ENCODE results near the gene TTLL11.

The TTLL11 gene

GRCh38 chr9:121883281-121884056 is 209.6 kb downstream of the TTLL11 start:
- DNase-seq (ENCODE audit: low read depth, low spot score): no peak

DNA sequence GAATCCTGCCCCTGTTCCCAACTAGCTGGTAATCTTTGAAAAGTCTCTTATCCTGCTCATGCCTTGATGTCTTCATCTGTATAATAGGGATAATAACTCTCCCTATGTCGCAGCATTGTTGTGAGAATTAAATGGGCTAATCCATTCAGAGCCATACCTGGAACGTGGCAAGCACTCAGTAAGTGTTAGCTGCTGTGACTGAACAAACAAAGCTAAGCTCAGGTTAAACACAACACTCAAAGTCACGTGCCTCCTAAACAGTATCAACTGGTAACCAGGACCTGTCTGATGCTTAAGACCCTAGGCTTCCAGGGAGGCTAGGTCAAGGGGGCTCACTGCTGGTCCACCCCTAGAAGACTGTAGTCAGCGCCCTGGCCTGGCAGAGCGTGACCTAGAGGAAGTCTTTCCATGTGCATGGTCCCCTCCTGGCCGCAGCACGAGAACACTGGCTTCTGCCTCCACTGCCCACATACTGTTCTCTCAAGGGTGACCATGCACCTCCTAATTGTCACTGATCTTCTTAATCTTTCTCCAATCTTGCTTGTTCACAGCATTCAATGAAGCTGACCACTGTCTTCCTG is 211.1 kb downstream of the TTLL11 start:
- no peak for DNase-seq (ENCODE audit: low read depth, low spot score)

GRCh38 chr9:121880343-121880898 is 212.7 kb downstream of the TTLL11 start:
- DNase-seq (ENCODE audit: low read depth, low spot score): no peak

GRCh38 chr9:121878271-121878822 is 214.8 kb downstream of the TTLL11 start:
- no peak for DNase-seq (ENCODE audit: low read depth, low spot score)

DNA sequence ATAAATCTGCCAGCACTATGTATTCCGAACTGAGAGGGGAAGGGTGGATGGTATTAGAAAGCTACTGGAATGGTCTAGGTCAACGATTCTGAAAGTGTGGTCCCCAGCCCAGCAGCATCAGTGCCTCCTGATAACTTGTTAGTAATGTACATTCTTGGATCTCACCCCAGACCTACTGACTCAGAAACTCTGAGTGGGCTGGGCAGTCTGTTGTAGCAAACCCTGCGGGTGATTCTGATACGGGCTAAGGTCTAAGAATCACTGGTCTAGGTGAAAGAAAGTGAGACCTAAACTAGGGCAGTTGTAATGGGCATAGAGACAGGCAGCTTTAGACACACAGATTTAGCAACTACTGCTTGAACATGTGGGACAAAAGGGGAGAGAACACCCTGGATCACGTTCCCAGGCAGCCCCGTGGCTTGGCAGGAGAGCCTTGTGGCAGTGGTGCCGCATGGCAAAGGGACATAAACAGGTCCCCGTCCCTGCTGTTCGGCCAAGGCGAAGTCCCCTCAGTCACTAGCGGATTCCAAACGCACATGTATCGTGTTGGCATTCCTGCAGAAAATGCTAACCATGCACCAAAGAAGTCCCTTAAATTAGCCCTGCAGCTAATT is 216.3 kb downstream of the TTLL11 start:
- no peak for DNase-seq (ENCODE audit: low read depth, low spot score)

DNA sequence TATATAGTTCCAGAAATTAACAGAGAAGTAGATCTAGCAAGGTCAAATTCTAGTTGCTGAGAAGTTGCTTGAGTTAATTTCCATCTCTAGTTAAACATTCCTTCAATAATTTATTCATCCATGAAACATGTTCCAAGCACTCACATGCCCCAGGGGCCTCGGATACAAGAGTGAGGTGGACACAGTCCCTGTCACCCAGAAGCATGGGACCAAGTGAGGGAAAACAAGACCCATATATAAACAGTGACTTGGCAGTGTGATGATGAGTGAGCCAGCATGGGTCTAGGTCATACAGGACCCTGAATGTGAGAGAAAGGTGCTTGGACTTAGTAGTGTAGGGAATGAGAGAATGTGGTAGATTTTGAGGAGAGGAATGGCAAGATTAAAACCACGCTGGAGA is 216.9 kb downstream of the TTLL11 start:
- no peak for DNase-seq (ENCODE audit: low read depth, low spot score)

DNA sequence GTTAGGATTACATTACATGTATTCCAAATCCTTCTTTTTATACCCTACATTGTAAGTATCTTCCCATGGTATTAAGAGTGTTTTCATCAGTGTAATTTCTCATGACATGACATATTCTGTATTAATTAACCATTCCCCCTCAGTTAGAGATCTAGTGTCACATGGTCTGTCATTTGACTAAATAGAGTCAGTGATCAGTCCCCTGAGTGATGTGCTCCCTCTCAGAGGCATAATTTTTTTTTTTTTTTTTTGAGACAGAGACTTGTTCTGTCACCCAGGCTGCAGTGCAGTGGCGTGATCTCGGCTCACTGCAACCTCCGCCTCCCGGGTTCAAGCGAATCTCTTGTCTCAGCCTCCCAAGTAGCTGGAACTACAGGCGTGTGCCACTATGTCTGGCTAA is 218.6 kb downstream of the TTLL11 start:
- no peak for DNase-seq (ENCODE audit: low read depth, low spot score)

DNA sequence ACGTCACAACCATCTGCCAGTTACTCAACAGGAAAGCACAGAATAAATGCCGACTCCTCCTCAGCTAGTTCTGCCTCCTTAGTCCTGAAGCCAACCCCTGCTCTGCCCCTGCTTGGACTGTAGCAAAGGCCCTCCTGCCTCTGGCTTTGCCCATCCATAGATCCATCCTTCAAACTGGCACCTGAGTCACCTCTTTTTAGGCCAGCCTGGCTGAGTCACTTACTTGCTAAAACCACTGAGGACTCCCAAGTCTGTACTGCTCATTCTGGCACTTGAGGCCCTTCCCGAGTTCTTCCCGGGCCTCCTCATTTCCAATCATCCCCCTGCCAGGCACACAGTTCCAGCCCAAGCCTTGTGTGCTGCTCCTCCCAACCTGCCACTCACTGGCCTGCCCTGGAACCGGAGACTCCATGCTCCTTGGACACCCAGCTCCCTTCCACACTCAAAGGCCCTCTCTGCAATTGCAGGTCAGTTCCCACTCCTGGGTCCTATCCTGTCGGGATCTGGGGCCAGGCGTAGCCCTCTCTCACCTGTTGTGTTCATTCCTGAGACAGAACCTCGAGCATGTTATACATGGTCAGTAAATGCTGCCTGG is 221.6 kb downstream of the TTLL11 start:
- DNase-seq (ENCODE audit: low read depth, low spot score): no peak

- DNase-seq (ENCODE audit: low read depth, low spot score): no peak
These were observed 222.8 kb downstream of the TTLL11 start for GRCh38 chr9:121870271-121870670.

GRCh38 chr9:121868626-121869025 is 224.5 kb downstream of the TTLL11 start:
- no peak for DNase-seq (ENCODE audit: low read depth, low spot score)

DNA sequence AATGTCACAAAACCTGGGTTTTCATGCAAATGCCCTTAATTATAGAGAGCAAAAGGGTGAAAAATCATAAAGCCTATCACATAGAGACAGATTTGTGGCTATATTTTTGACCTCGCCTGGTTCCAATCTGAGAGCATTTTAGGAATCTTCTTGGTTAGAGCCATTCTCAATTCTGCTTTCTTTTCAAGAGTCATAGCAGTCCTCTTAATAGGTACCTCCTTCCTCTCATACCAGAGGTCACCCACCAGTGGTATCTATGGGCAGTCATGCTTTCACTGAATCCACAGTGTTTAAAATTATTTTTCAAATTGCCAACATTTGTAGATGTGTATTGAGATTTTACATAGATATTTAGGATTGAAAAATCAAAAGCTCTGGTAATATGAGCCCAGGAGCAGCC is 226.2 kb downstream of the TTLL11 start:
- no peak for DNase-seq (ENCODE audit: low read depth, low spot score)

- no peak for DNase-seq (ENCODE audit: low read depth, low spot score)
These were observed 227.2 kb downstream of the TTLL11 start for GRCh38 chr9:121865884-121866283.

DNA sequence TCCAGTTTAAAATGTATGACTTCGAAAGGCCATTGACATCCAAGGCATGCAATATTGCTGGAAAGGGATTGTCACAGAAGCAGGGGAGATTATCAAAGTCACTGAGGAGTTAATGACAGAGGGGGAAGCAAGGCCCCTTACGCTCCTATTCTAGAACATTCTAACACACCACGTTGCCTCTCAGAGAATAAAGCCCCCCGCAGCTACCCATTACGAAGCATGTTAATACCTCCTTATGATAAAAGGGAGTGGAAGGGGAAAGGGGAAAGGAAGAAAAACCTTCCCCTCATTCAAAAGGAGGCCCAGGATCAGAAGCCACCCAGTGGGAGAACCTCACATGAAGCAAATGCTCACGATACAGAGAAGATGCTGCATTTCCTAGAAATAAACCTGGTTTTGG is 228.0 kb downstream of the TTLL11 start:
- no peak for DNase-seq (ENCODE audit: low read depth, low spot score)

GRCh38 chr9:121863955-121864354 is 229.2 kb downstream of the TTLL11 start:
- no peak for DNase-seq (ENCODE audit: low read depth, low spot score)

DNA sequence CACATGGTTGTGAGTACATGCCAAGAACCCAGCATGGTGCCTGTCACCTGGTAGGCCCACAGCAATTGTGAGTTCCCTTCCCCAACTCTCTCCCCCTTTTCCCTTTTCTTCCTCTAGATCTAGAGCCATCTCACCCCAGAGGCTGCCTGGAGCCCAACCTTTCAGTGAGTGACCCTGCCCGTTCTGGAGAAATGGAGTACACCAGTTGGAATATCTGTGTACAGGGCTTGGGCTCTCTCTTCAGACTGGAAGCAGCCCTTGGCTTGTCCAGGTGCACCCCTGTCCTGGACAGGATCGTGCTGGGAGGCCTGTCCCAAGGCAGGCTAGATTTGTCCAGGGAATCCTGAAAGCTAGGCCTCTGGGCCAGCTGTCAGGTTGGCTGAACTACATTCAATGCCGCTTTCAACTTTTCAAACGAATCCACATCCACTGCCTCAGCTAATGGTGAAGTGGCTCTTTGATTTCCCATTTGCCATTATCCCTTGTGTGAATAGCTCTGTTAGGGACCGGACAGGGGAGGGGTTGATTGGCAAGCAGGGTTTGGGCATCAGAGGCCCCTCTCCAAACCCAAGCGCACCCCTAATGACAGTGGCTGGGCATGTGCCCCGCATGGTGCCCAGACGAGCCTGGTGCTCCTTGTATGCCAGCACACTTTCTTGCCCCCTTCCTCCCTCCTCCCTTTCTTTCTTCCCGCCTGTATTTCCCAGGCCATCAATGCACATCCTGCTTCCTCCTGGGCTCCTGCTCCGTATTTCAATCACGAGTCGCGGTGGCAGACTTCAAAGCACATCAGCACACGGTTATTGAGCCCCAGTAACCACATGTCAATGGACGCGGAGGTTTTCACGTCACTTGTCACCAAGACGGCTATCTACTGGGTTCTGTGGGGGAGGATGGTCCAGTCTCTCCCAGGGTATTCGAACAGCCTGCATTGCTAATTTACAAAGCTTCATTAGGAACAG is 230.5 kb downstream of the TTLL11 start:
- no peak for DNase-seq (ENCODE audit: low read depth, low spot score)

DNA sequence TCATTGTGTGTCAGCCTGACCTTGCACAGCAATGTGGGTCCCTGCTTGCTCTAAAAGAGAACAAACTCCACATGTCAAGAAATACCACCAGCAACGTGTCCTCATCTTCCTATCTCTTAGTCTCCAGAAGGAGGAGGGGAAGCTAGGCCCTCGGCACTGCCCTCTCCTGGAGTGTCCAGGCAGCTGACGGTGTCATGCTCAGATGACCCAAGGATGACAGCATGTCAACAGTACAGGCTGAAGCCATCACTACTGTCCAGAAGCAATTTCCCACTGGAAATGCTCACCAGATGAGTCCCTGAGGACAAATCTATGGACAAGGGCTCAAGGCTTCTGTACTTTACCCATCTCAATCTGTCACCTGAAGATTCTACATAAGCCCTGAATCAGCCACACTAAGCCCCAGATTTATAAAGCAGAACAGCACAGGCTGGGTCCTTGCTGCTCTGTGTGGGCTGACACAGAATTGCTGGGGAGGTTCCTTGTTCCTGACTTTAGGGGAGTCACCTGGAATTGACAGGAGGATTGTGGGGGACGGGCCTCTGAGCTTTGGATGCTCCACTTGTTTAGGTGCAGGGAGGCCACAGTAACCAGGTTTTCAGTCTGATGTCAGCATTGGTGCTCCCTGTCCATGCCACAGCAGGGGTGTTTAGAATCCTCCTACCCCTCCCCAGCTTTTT is 231.5 kb downstream of the TTLL11 start:
- DNase-seq (ENCODE audit: low read depth, low spot score): no peak

GRCh38 chr9:121860744-121861143 is 232.4 kb downstream of the TTLL11 start:
- no peak for DNase-seq (ENCODE audit: low read depth, low spot score)

DNA sequence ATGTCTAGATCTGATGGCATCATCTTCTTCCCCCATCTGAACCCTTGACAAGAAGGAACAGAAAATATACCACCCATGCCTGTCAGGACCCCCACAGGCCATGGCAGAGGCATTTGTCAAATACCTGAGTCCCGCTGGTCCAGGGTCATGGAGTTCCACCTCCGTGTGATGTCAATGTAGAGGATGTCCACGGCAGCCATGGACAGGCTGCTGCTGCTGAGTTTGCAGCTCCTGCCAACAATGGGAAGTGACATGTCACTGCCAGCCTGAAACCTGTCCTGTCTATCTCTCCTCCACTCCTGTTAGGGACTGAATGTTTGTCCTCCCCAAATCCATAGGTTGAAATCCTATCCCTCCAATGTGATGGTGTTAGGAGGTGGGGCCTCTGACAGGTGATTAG is 232.9 kb downstream of the TTLL11 start:
- no peak for DNase-seq (ENCODE audit: low read depth, low spot score)

DNA sequence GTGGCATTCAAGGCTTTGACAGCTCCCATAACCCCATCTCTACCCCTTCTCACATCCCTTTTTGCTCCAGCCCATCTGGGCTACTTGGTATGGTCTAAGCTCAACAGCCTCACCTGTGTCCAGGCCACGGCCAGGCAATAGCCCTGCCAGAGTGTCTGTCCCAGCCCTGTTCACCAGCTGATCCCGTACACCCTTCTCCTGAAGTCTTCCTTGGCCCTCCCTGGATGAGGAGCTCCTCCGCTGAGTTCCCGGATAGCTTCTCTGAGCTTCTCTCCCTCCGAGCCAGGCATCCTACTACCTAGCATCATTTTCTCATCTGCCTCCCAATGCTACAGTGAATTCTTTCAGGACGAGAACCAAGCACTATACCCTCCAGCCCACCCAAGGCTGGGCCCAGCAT is 233.5 kb downstream of the TTLL11 start:
- no peak for DNase-seq (ENCODE audit: low read depth, low spot score)

DNA sequence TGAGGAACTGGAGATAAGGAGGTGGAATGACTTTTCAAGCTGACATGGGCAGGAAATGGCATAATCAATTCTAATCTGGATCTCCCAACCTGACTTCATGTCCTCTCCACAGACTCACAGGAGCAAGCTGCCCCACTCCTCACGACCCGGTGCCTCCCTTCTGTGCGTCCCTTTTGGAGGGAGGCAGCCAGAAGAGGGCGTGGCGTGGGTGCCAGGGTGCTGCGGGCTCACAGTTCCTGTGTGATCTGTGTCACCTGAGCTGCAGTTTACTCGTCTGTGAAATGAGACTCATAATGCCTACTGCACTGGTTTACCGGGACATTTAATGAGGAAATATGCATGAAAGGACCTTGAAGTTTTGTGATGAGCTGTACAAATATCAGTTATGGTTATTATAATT is 234.3 kb downstream of the TTLL11 start:
- DNase-seq (ENCODE audit: low read depth, low spot score): no peak

Data from activated CD4-positive, CD25-positive, alpha-beta regulatory T cell treated with anti-CD3 and anti-CD28 coated beads, Interleukin-2, amount 50 U/mL, for 16 hours (primary cell).